DND-41 (cell line): Measurements from ENCODE around the gene WDFY3.

ENCODE experiments used
- ATAC-seq: fragments of 200-7000 bp; cut with Tn5 transposase; 3 replicates; pipeline ENCODE4 v1.9.1; 2021; ENCODE audit warnings: low read depth; ENCODE audit not compliant: insufficient read depth
- DNase-seq: peaks from one replicate; pipeline ENCODE4 v3.0.0-alpha.2; 2020
- H2AFZ ChIP-seq: 2 replicates; pipeline ENCODE4 v1.6.0; 2012; ENCODE audit warnings: low read depth, low read length
- H3K27ac ChIP-seq: 2 replicates; pipeline ENCODE4 v1.5.1; 2012; ENCODE audit warnings: low read length, inconsistent platforms
- H3K27me3 ChIP-seq: fragments of 200-600 bp; sonication (generic); 2 replicates; pipeline ENCODE4 v1.6.0; 2012; ENCODE audit warnings: low read length, mild to moderate bottlenecking, inconsistent platforms; ENCODE audit not compliant: insufficient read depth, poor library complexity
- H3K36me3 ChIP-seq: 2 replicates; pipeline ENCODE4 v1.5.1; 2012; ENCODE audit warnings: low read length, inconsistent platforms; ENCODE audit not compliant: insufficient read depth
- H3K4me1 ChIP-seq: 2 replicates; pipeline ENCODE4 v1.5.1; 2012; ENCODE audit warnings: mild to moderate bottlenecking, low read length; ENCODE audit not compliant: insufficient read depth
- H3K4me2 ChIP-seq: 2 replicates; pipeline ENCODE4 v1.6.0; 2012; ENCODE audit warnings: mild to moderate bottlenecking, moderate library complexity, low read length, inconsistent platforms; ENCODE audit not compliant: insufficient read depth
- H3K4me3 ChIP-seq, 2 experiments: fragments of 200-600 bp in 1 of 2; shearing (Covaris generic) in 1 of 2; 2 replicates each; pipeline ENCODE4 v1.5.1; 2012 to 2016; ENCODE audit warnings: inconsistent platforms in 2 of 2, low read length in 2 of 2, mild to moderate bottlenecking in 2 of 2, low read depth in 1 of 2, moderate library complexity in 1 of 2
- H3K79me2 ChIP-seq: 2 replicates; pipeline ENCODE4 v1.6.0; 2012; ENCODE audit warnings: low read length, inconsistent platforms; ENCODE audit not compliant: insufficient read depth
- H3K9ac ChIP-seq: 2 replicates; pipeline ENCODE4 v1.6.0; 2012; ENCODE audit warnings: low read depth, mild to moderate bottlenecking, inconsistent platforms, low read length, moderate library complexity
- H3K9me3 ChIP-seq: 2 replicates; pipeline ENCODE4 v1.5.1; 2012; ENCODE audit warnings: low read length, moderate library complexity, mild to moderate bottlenecking, inconsistent platforms; ENCODE audit not compliant: insufficient read depth, severe bottlenecking
- H4K20me1 ChIP-seq: 2 replicates; pipeline ENCODE4 v1.6.0; 2012; ENCODE audit warnings: low read length; ENCODE audit not compliant: insufficient read depth
- CTCF ChIP-seq: IDR thresholded peaks from 2 replicates; pipeline ENCODE4 v1.5.1; 2012; ENCODE audit warnings: borderline replicate concordance, low read length, moderate library complexity, mild to moderate bottlenecking; ENCODE audit not compliant: poor library complexity, severe bottlenecking; ENCODE audit errors: extremely low read depth
- EZH2 ChIP-seq: IDR thresholded peaks from 3 replicates; pipeline ENCODE4 v1.6.1; 2012; ENCODE audit warnings: borderline replicate concordance, low read depth, mild to moderate bottlenecking, moderate library complexity, low read length, inconsistent platforms; ENCODE audit not compliant: severe bottlenecking

WDFY3 gene

GRCh38 chr4:84954982-84955567, 11.4 kb downstream of the WDFY3 start:
- DNase-seq (no peak), ATAC-seq (no peak)
- Histone ChIP-seq H3K79me2 (no peaks in the 10 kb centered on the region), H3K4me1 (no peaks in the 10 kb centered on the region), H4K20me1 (no peaks in the 10 kb centered on the region), H3K27me3 (no peaks in the 10 kb centered on the region), H3K4me2 (no peak overlapping the region), H3K9me3 (no peaks in the 10 kb centered on the region), H3K9ac (no peak overlapping the region), H3K27ac (no peak overlapping the region), H3K36me3 (no peaks in the 10 kb centered on the region), H3K4me3 (no peak overlapping the region), H2AFZ (no peak overlapping the region)
- TF ChIP-seq CTCF, result no peak
- no peak for TF ChIP-seq EZH2

- Histone ChIP-seq H4K20me1 (no peaks in the 10 kb centered on the region), H3K79me2 (no peaks in the 10 kb centered on the region), H3K4me2 (no peak overlapping the region), H3K27ac (no peak overlapping the region), H3K9me3 (no peaks in the 10 kb centered on the region), H3K36me3 (no peaks in the 10 kb centered on the region), H3K4me1 (no peaks in the 10 kb centered on the region), H2AFZ (no peak overlapping the region), H3K27me3 (no peaks in the 10 kb centered on the region), H3K4me3 (no peak overlapping the region), H3K9ac (no peak overlapping the region)
- ATAC-seq (no peak), DNase-seq (no peak)
- TF ChIP-seq CTCF, result no peak
- TF ChIP-seq EZH2, result no peak
These were observed 13.7 kb downstream of the WDFY3 start for GRCh38 chr4:84952776-84953175.

- Histone ChIP-seq H3K36me3 (no peaks in the 10 kb centered on the region), H3K79me2 (no peaks in the 10 kb centered on the region), H4K20me1 (no peaks in the 10 kb centered on the region), H3K27me3 (no peaks in the 10 kb centered on the region), H3K9me3 (no peaks in the 10 kb centered on the region), H3K9ac (no peak overlapping the region), H2AFZ (no peak overlapping the region), H3K4me3 (no peak overlapping the region), H3K27ac (no peak overlapping the region), H3K4me2 (no peak overlapping the region), H3K4me1 (no peaks in the 10 kb centered on the region)
- DNase-seq (no peak), ATAC-seq (no peak)
- no peak for TF ChIP-seq CTCF
- TF ChIP-seq EZH2, result no peak
These were observed 14.5 kb downstream of the WDFY3 start for GRCh38 chr4:84952004-84952403.

- ATAC-seq, result no peak
- no peak for TF ChIP-seq CTCF
- Histone ChIP-seq H3K9me3 (no peaks in the 10 kb centered on the region), H3K4me3 (no peak overlapping the region), H3K27ac (no peak overlapping the region), H3K9ac (no peak overlapping the region), H3K4me1 (no peaks in the 10 kb centered on the region), H2AFZ (no peak overlapping the region), H3K27me3 (no peaks in the 10 kb centered on the region), H4K20me1 (no peaks in the 10 kb centered on the region), H3K79me2 (no peaks in the 10 kb centered on the region), H3K4me2 (no peak overlapping the region), H3K36me3 (no peaks in the 10 kb centered on the region)
- DNase-seq, result no peak
These were observed 18.4 kb downstream of the WDFY3 start for GRCh38 chr4:84948056-84948455.
